ENCODE measurements around the gene SLITRK6. TPM values are rescaled to one million over a fixed set of nuclear protein-coding genes. Genes with fewer than 3 reads are reported as not detected.

Gene SLITRK6
- total and polyA plus RNA-seq, 2 of the 8 experiments (the other 6 are each of a cell fraction or from before 2014, with no cell fraction given), result 0.11 to 0.17 TPM

DNA sequence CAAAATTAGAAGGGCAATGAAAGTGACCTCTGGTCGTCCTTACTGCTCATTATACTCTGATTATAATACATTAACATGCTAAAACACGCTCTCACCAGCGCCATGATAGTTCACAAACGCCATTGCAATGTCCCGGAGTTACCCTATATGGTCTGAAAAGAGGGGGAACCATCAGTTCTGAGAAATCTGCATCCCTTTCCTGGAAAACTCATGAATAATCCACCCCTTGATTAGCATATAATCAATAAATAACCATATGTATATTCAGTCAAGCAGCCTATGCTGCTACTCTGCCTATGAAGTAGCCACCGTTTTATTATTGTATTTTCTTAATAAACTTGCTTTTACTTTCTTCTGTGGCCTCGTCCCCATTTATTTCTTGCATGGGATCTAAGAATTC is 24.6 kb upstream of the SLITRK6 start (continued):
- TF ChIP-seq BRCA1 (IDR thresholded peaks at IDR 0.05; ENCODE audit: low read depth, low read length) (no peak), CREB1 (IDR thresholded peaks at IDR 0.05) (no peak), ZNF274 (IDR thresholded peaks at IDR 0.05; ENCODE audit: borderline replicate concordance, extremely low read depth, low read length) (no peak), SP4 (IDR thresholded peaks at IDR 0.05; ENCODE audit: low read length) (no peak), SIN3A (conservative IDR thresholded peaks at IDR 0.05 in 1 of 2, IDR thresholded peaks at IDR 0.05 in 1 of 2; ENCODE audit: low read depth in 1 of 2, low read length in 2 of 2) (no peak)

Measured in H1 (cell line).